HepG2 (cell line): Measurements from ENCODE around the gene CLN6. TPM values are rescaled to one million over a fixed set of nuclear protein-coding genes. Genes with fewer than 3 reads are reported as not detected.

Experiments used
- ATF7-NPFF ChIP-seq: sonication (generic); formaldehyde crosslinking; IDR thresholded peaks from 2 replicates; pipeline ENCODE4 v1.8.1; 2023; ENCODE audit warnings: mild to moderate bottlenecking, low read depth, missing genetic modification reagents, moderate library complexity
- CHD2 ChIP-seq: IDR thresholded peaks from 2 replicates; pipeline ENCODE4 v1.6.1; 2011; ENCODE audit warnings: low read depth, low read length, improper control_type of control experiment
- FOXP1 ChIP-seq, 2 experiments: fragments of 450-650 bp in 1 of 2; IDR thresholded peaks; 2 replicates each; pipeline ENCODE4 v1.6.1; 2017 to 2018; ENCODE audit warnings: antibody characterized with exemption in 1 of 2
- HDAC2 ChIP-seq: sonication (generic); formaldehyde crosslinking; IDR thresholded peaks from 2 replicates; pipeline ENCODE4 v1.4.0; 2020; ENCODE audit warnings: missing genetic modification reagents
- IRF1 ChIP-seq: sonication (generic); formaldehyde crosslinking; IDR thresholded peaks from 2 replicates; pipeline ENCODE4 v1.4.0; 2020; ENCODE audit warnings: low read depth, mild to moderate bottlenecking, missing genetic modification reagents
- JUNB ChIP-seq: sonication (generic); formaldehyde crosslinking; IDR thresholded peaks from 2 replicates; pipeline ENCODE4 v1.8.0; 2022; ENCODE audit warnings: missing genetic modification reagents, mild to moderate bottlenecking, borderline replicate concordance
- NFKB2 ChIP-seq: sonication (generic); formaldehyde crosslinking; IDR thresholded peaks from 2 replicates; pipeline ENCODE4 v1.4.0; 2020; ENCODE audit warnings: missing genetic modification reagents, borderline replicate concordance
- RNF219 ChIP-seq: sonication (generic); formaldehyde crosslinking; IDR thresholded peaks from 2 replicates; pipeline ENCODE4 v1.5.0; 2020; ENCODE audit warnings: mild to moderate bottlenecking, missing genetic modification reagents
- SATB2 ChIP-seq: sonication (generic); formaldehyde crosslinking; IDR thresholded peaks from 2 replicates; pipeline ENCODE4 v1.5.0; 2020; ENCODE audit warnings: missing genetic modification reagents
- SNAPC2 ChIP-seq: sonication (generic); formaldehyde crosslinking; IDR thresholded peaks from 2 replicates; pipeline ENCODE4 v1.8.1; 2022; ENCODE audit warnings: mild to moderate bottlenecking, missing genetic modification reagents
- STAT6 ChIP-seq: sonication (generic); formaldehyde crosslinking; IDR thresholded peaks from 2 replicates; pipeline ENCODE4 v1.4.0; 2020; ENCODE audit warnings: missing genetic modification reagents, mild to moderate bottlenecking, borderline replicate concordance
- THAP8 ChIP-seq: sonication (generic); formaldehyde crosslinking; IDR thresholded peaks from 2 replicates; pipeline ENCODE4 v1.5.1; 2020; ENCODE audit warnings: missing genetic modification reagents, mild to moderate bottlenecking, borderline replicate concordance
- ZBTB8A ChIP-seq: sonication (generic); formaldehyde crosslinking; IDR thresholded peaks from 2 replicates; pipeline ENCODE4 v1.4.0; 2020; ENCODE audit warnings: mild to moderate bottlenecking, low read depth, missing genetic modification reagents, borderline replicate concordance
- ZFP90 ChIP-seq: sonication (generic); formaldehyde crosslinking; IDR thresholded peaks from 2 replicates; pipeline ENCODE4 v1.8.0; 2022; ENCODE audit warnings: missing genetic modification reagents, mild to moderate bottlenecking, inconsistent platforms, borderline replicate concordance
- ZNF275 ChIP-seq: sonication (generic); formaldehyde crosslinking; IDR thresholded peaks from 2 replicates; pipeline ENCODE4 v1.8.0; 2022; ENCODE audit warnings: missing genetic modification reagents, mild to moderate bottlenecking, inconsistent platforms, borderline replicate concordance
- ZNF34 ChIP-seq: sonication (generic); formaldehyde crosslinking; IDR thresholded peaks from 2 replicates; pipeline ENCODE4 v1.4.0; 2020; ENCODE audit warnings: mild to moderate bottlenecking, missing genetic modification reagents, borderline replicate concordance
- ZNF350 ChIP-seq: sonication (generic); formaldehyde crosslinking; IDR thresholded peaks from 2 replicates; pipeline ENCODE4 v1.4.0; 2020; ENCODE audit warnings: mild to moderate bottlenecking, low read depth, missing genetic modification reagents, borderline replicate concordance
- ZNF354B ChIP-seq: sonication (generic); formaldehyde crosslinking; IDR thresholded peaks from 2 replicates; pipeline ENCODE4 v1.8.0; 2022; ENCODE audit warnings: mild to moderate bottlenecking, missing genetic modification reagents
- ZNF569 ChIP-seq: sonication (generic); formaldehyde crosslinking; IDR thresholded peaks from 2 replicates; pipeline ENCODE4 v1.5.0; 2020; ENCODE audit warnings: mild to moderate bottlenecking, missing genetic modification reagents, moderate library complexity, borderline replicate concordance
- ZNF672 ChIP-seq: sonication (generic); formaldehyde crosslinking; IDR thresholded peaks from 2 replicates; pipeline ENCODE4 v1.8.1; 2022; ENCODE audit warnings: missing genetic modification reagents
- ZSCAN25 ChIP-seq: sonication (generic); formaldehyde crosslinking; IDR thresholded peaks from 2 replicates; pipeline ENCODE4 v1.8.0; 2022; ENCODE audit warnings: mild to moderate bottlenecking, missing genetic modification reagents
- polyA plus RNA-seq, 8 experiments: library from polyadenylated mRNA; depleted of rRNA in 3 of 8; stranded (reverse) in 7 of 8; unstranded in 1 of 8; fragments of >200 nt; fragmentation: Illumina TruSeq in 4 of 8; extraction: Trizol in 4 of 8; gene quantifications; 2 replicates each; pipeline versions ENCODE4 v1.2.1 to v1.2.3, GENCODE V29; 2011 to 2016; ENCODE audit warnings: low read depth in 4 of 8, missing spikeins in 1 of 8, mixed read lengths in 1 of 8; ENCODE audit not compliant: insufficient read depth in 1 of 8
- total RNA-seq, 5 experiments: library from RNA; depleted of rRNA; stranded (reverse); fragments of >200 nt; fragmentation: Illumina TruSeq; extraction: Trizol; gene quantifications; 2 replicates each; pipeline ENCODE4 v1.2.3, GENCODE V29; 2016; ENCODE audit warnings: low read depth in 1 of 5

The CLN6 gene
- total and polyA plus RNA-seq, 2 of the 13 experiments (the other 11 are each of a cell fraction or from before 2014, with no cell fraction given) = 24.9 to 27.1 TPM

GRCh38 chr15:68256675-68257450 is 27.3 kb upstream of the CLN6 start (continued):
- no peak for TF ChIP-seq RNF219 (CRISPR knock-in tag)
- TF ChIP-seq JUNB (CRISPR knock-in tag) = no peak
- no peak for TF ChIP-seq STAT6 (CRISPR knock-in tag)
- no peak for TF ChIP-seq CHD2
- TF ChIP-seq ZNF275 (CRISPR knock-in tag) = no peak
- TF ChIP-seq ZNF34 (CRISPR knock-in tag) = no peak
- TF ChIP-seq SATB2 = no peak
- TF ChIP-seq ZNF672 (CRISPR knock-in tag) = no peak
- 0 out of 2 replicates have a peak, but pooled peaks have one; percentile 31 for TF ChIP-seq ZNF350 (CRISPR knock-in tag)
- TF ChIP-seq THAP8 (CRISPR knock-in tag) = no peak
- TF ChIP-seq ZFP90 (CRISPR knock-in tag) = no peak
- TF ChIP-seq FOXP1 (IDR thresholded peaks at IDR 0.05) = no peak
- TF ChIP-seq FOXP1 (CRISPR knock-in tag; IDR thresholded peaks at IDR 0.05) = peak; percentile 52
- no peak for TF ChIP-seq ZBTB8A (CRISPR knock-in tag)
- no peak for TF ChIP-seq IRF1 (CRISPR knock-in tag)
- no peak for TF ChIP-seq SNAPC2 (CRISPR knock-in tag)
- peak; percentile 63 for TF ChIP-seq HDAC2
- TF ChIP-seq ZSCAN25 (CRISPR knock-in tag) = no peak
- 0 out of 2 replicates have a peak, but pooled peaks have one; percentile 55 for TF ChIP-seq NFKB2
- peak; percentile 59; the same call in 1 of the 2 replicates for TF ChIP-seq ATF7-NPFF (CRISPR knock-in tag)
- TF ChIP-seq ZNF354B = no peak
- TF ChIP-seq ZNF569 = no peak
